Trophoblast cell (in vitro differentiated cells and primary cell): ENCODE results near the gene PLXNB1.

ENCODE experiments used
- DNase-seq, 2 donors: peaks; one replicate each; pipeline ENCODE4 v3.0.0-alpha.2; 2016
- H2AFZ ChIP-seq: 2 replicates; pipeline ENCODE4 v1.6.1; 2013; ENCODE audit warnings: low read length, moderate library complexity, mild to moderate bottlenecking; ENCODE audit not compliant: insufficient read depth, poor library complexity
- H2AK5ac ChIP-seq: 2 replicates; pipeline ENCODE4 v1.6.1; 2013; ENCODE audit warnings: mild to moderate bottlenecking, low read length
- H2BK120ac ChIP-seq: 2 replicates; pipeline ENCODE4 v1.6.1; 2013; ENCODE audit warnings: low read length, mild to moderate bottlenecking, moderate library complexity; ENCODE audit not compliant: insufficient read depth, poor library complexity
- H2BK12ac ChIP-seq: 2 replicates; pipeline ENCODE4 v1.6.1; 2013; ENCODE audit warnings: mild to moderate bottlenecking, low read length, moderate library complexity
- H2BK5ac ChIP-seq: 2 replicates; pipeline ENCODE4 v1.6.1; 2013; ENCODE audit warnings: low read length, low read depth, moderate library complexity, mild to moderate bottlenecking; ENCODE audit not compliant: poor library complexity
- H3K14ac ChIP-seq: 2 replicates; pipeline ENCODE4 v1.6.1; 2013; ENCODE audit warnings: mild to moderate bottlenecking, low read length
- H3K18ac ChIP-seq: 2 replicates; pipeline ENCODE4 v1.6.1; 2013; ENCODE audit warnings: mild to moderate bottlenecking, low read length
- H3K23ac ChIP-seq: 2 replicates; pipeline ENCODE4 v1.6.1; 2013; ENCODE audit warnings: low read length
- H3K27ac ChIP-seq: 2 replicates; pipeline ENCODE4 v1.5.1; 2013; ENCODE audit warnings: low read depth, mild to moderate bottlenecking, inconsistent platforms, low read length, moderate library complexity
- H3K27me3 ChIP-seq: 2 replicates; pipeline ENCODE4 v1.6.1; 2013; ENCODE audit warnings: inconsistent platforms, mild to moderate bottlenecking, low read length, moderate library complexity; ENCODE audit not compliant: insufficient read depth
- H3K36me3 ChIP-seq, 2 experiments: 1 replicate in 1 of 2; 2 replicates in 1 of 2; pipeline ENCODE4 v1.6.1; 2013; ENCODE audit warnings: low read length in 2 of 2, mild to moderate bottlenecking in 2 of 2, moderate library complexity in 1 of 2; ENCODE audit not compliant: insufficient read depth in 2 of 2, control insufficient read depth in 1 of 2
- H3K4ac ChIP-seq: 2 replicates; pipeline ENCODE4 v1.6.1; 2013; ENCODE audit warnings: low read depth, mild to moderate bottlenecking, low read length, moderate library complexity
- H3K4me1 ChIP-seq, 2 experiments: 1 replicate in 1 of 2; 2 replicates in 1 of 2; pipeline ENCODE4 v1.6.1; 2013; ENCODE audit warnings: low read length in 2 of 2, mild to moderate bottlenecking in 2 of 2, moderate library complexity in 1 of 2; ENCODE audit not compliant: insufficient read depth in 2 of 2, control insufficient read depth in 1 of 2
- H3K4me2 ChIP-seq: 2 replicates; pipeline ENCODE4 v1.6.1; 2013; ENCODE audit warnings: inconsistent platforms, mild to moderate bottlenecking, low read length, moderate library complexity
- H3K4me3 ChIP-seq: 2 replicates; pipeline ENCODE4 v1.5.1; 2013; ENCODE audit warnings: mild to moderate bottlenecking, low read depth, low read length, inconsistent platforms
- H3K79me1 ChIP-seq: one replicate; pipeline ENCODE4 v1.6.1; 2013; ENCODE audit warnings: low read length
- H3K79me2 ChIP-seq: 2 replicates; pipeline ENCODE4 v1.6.1; 2013; ENCODE audit warnings: low read length, mild to moderate bottlenecking; ENCODE audit not compliant: control insufficient read depth, insufficient read depth, poor library complexity
- H3K9ac ChIP-seq: 2 replicates; pipeline ENCODE4 v1.6.1; 2013; ENCODE audit warnings: mild to moderate bottlenecking, low read length
- H3K9me3 ChIP-seq: 2 replicates; pipeline ENCODE4 v1.6.1; 2013; ENCODE audit warnings: low read depth, mild to moderate bottlenecking, control low read depth, inconsistent platforms, low read length; ENCODE audit not compliant: insufficient read depth
- H4K12ac ChIP-seq: 2 replicates; pipeline ENCODE4 v1.6.1; 2013; ENCODE audit warnings: low read depth, mild to moderate bottlenecking, low read length, moderate library complexity
- H4K8ac ChIP-seq: 2 replicates; pipeline ENCODE4 v1.6.1; 2013; ENCODE audit warnings: low read depth, mild to moderate bottlenecking, low read length, moderate library complexity
- H4K91ac ChIP-seq: one replicate; pipeline ENCODE4 v1.6.1; 2013; ENCODE audit warnings: low read depth, mild to moderate bottlenecking, low read length, moderate library complexity
- WGBS: extraction: QIAGEN DNeasy Blood & Tissue Kit; methylation state at CpG from one replicate; pipeline ENCODE4 v1.1.7; 2013; ENCODE audit warnings: missing lambda C conversion rate; ENCODE audit not compliant: insufficient read length, insufficient coverage; ENCODE audit errors: extremely low coverage; 5-methylcytosine and 5-hydroxymethylcytosine counted together

The PLXNB1 gene

DNA sequence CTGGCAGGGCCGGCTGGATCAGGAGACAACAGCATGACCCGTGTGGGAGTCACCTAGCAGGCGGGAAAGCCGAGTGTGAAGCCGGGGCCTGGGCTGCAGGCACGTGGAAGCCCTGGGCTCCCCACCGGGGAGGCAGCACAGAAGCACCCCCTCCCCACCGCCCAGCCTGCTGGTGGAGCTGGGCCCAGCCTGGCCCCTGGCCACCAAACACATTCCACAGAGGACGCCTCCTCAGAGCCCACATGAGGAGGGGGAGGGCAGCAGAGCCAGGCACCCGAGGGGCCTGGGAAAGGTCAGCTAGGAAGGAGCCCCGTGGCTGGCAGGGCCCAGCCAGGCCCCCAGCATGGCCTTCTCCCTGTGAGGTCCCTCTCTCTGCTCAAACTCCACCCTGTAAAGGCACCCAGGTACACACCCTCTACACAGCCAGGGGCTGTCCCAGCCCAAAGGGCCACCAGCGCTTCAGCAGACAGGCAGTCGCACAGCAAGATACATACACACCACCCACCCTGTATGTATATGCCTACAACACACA is 4.5 kb downstream of the PLXNB1 start:
- peaks cover 28 to 29% of the 10 kb centered on the region in 2 experiments for H3K4me1 ChIP-seq
- H3K4me2 ChIP-seq, result no peak overlapping the region
- peak overlapping the region; percentile 32 for H2AK5ac ChIP-seq
- H3K36me3 ChIP-seq, result peaks cover 39 to 45% of the 10 kb centered on the region in 2 experiments
- peak overlapping the region; percentile 38 for H3K4ac ChIP-seq
- H2BK12ac ChIP-seq, result no peak overlapping the region
- H4K12ac ChIP-seq, result no peak overlapping the region
- peaks cover 12% of the 10 kb centered on the region for H3K79me1 ChIP-seq
- H2BK120ac ChIP-seq, result no peak overlapping the region
- no peak for DNase-seq
- H3K23ac ChIP-seq, result no peak overlapping the region
- H2AFZ ChIP-seq, result no peak overlapping the region
- no peak overlapping the region for H4K91ac ChIP-seq
- no CpG with 5 or more reads among the region's 13 CpGs for WGBS
- H2BK5ac ChIP-seq, result no peak overlapping the region
- H3K27me3 ChIP-seq, result no peaks in the 10 kb centered on the region
- H3K79me2 ChIP-seq, result peaks cover 27% of the 10 kb centered on the region
- H3K18ac ChIP-seq, result peak overlapping the region; percentile 23
- no peak overlapping the region for H3K27ac ChIP-seq
- H4K8ac ChIP-seq, result no peak overlapping the region
- H3K4me3 ChIP-seq, result no peak overlapping the region
- no peak overlapping the region for H3K14ac ChIP-seq
- no peak overlapping the region for H3K9ac ChIP-seq
- no peaks in the 10 kb centered on the region for H3K9me3 ChIP-seq

DNA sequence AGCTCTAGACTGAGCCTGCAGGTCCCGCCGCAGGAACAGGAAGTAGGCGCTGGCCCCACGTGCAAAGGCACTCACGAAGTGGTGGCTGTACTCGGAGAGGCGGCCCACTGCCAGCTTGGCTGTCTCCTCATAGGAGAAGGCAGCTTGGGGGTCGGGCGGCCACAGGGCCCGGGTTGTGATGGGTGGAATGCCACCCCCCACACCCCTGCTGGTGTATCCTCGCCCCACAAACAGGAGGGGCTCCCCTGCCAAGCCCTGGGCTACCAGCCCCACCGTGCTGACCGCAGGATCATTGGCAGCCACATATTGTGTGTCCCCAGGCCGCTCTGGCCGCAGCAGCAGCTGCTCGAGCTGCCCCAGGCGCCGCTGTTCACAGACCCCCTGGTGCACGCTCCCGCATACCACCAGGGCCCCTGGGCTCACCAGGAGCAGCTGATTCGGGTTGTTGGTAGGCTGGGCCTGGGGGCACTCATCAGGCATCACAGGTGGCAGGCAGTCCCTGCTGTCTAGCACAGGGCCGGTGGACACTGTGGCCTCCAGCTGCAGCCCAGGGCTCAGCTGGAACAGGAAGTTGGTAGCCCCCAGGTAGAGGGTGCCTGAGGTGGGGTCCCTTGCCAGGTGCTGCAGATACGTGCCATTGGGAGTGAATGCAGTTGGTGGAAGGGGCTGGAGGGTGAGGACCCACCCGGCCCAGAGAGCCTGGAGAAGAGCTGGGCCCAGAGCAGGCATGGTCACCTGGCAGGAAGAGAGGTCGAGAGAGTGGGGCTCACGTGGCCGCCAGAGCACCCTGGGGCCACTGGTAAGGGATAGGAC is 5.8 kb downstream of the PLXNB1 start:
- H4K8ac ChIP-seq, result no peak overlapping the region
- no peak overlapping the region for H2AK5ac ChIP-seq
- peaks cover 49 to 57% of the 10 kb centered on the region in 2 experiments for H3K36me3 ChIP-seq
- H3K27me3 ChIP-seq, result no peaks in the 10 kb centered on the region
- no peak overlapping the region for H3K14ac ChIP-seq
- peaks cover 2% of the 10 kb centered on the region for H3K79me1 ChIP-seq
- WGBS, result no CpG with 5 or more reads among the region's 27 CpGs
- no peak for DNase-seq
- peaks cover 21% of the 10 kb centered on the region for H3K79me2 ChIP-seq
- no peak overlapping the region for H2BK12ac ChIP-seq
- peak overlapping the region; percentile 25 for H3K4ac ChIP-seq
- H3K9me3 ChIP-seq, result peaks cover 2% of the 10 kb centered on the region
- no peak overlapping the region for H3K4me2 ChIP-seq
- H3K4me1 ChIP-seq, result peaks cover 25 to 26% of the 10 kb centered on the region in 2 experiments
- H3K27ac ChIP-seq, result no peak overlapping the region
- no peak overlapping the region for H3K9ac ChIP-seq
- H4K12ac ChIP-seq, result no peak overlapping the region
- no peak overlapping the region for H2BK5ac ChIP-seq
- H3K23ac ChIP-seq, result no peak overlapping the region
- H3K18ac ChIP-seq, result peak overlapping the region; percentile 30
- H3K4me3 ChIP-seq, result no peak overlapping the region
- no peak overlapping the region for H2AFZ ChIP-seq
- no peak overlapping the region for H2BK120ac ChIP-seq
- H4K91ac ChIP-seq, result no peak overlapping the region

DNA sequence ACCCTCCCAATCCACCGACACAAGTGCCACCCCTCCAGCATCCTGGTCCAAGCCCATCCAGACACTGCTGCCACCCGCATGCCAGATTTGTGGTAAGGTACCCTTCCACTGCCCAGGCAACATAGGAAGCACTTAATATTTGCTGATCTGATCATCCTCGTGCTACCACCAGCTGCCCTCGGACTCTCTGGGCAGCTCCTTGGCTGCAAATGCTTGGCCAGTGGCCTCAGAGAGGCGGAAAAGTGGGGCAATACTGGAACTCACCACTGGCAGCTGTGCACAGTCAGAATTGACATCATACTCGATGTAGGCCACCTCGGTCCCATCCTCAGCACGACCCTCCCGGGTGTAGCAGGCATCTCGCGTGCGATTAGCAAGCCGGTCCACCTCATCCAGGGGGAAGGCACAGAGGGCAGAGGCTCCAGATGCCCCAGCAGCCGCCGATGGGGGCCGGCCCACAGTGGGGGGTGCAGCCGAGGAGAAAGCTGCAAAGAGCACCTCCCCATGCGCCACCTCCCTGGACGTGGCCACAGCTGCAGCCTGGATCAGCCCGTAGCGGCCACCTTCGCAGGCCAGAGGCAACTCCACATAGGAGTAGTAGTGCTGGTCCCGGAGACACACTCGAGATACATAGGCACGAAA is 6.5 kb downstream of the PLXNB1 start:
- H3K4me3 ChIP-seq, result no peak overlapping the region
- H3K4me2 ChIP-seq, result no peak overlapping the region
- H3K9me3 ChIP-seq, result peaks cover 2% of the 10 kb centered on the region
- H3K36me3 ChIP-seq, result peaks cover 57 to 64% of the 10 kb centered on the region in 2 experiments
- H2AFZ ChIP-seq, result no peak overlapping the region
- no peak overlapping the region for H3K4ac ChIP-seq
- no peak overlapping the region for H2BK120ac ChIP-seq
- no peak overlapping the region for H3K9ac ChIP-seq
- H3K27me3 ChIP-seq, result no peaks in the 10 kb centered on the region
- no peak for DNase-seq
- H3K14ac ChIP-seq, result no peak overlapping the region
- H2BK12ac ChIP-seq, result no peak overlapping the region
- no peak overlapping the region for H4K12ac ChIP-seq
- peaks cover 23 to 25% of the 10 kb centered on the region in 2 experiments for H3K4me1 ChIP-seq
- WGBS, result no CpG with 5 or more reads among the region's 25 CpGs
- H3K79me1 ChIP-seq, result no peaks in the 10 kb centered on the region
- no peak overlapping the region for H4K8ac ChIP-seq
- H3K18ac ChIP-seq, result peak overlapping the region; percentile 9
- peaks cover 18% of the 10 kb centered on the region for H3K79me2 ChIP-seq
- H3K23ac ChIP-seq, result no peak overlapping the region
- no peak overlapping the region for H4K91ac ChIP-seq
- H3K27ac ChIP-seq, result no peak overlapping the region
- no peak overlapping the region for H2BK5ac ChIP-seq
- no peak overlapping the region for H2AK5ac ChIP-seq

DNA sequence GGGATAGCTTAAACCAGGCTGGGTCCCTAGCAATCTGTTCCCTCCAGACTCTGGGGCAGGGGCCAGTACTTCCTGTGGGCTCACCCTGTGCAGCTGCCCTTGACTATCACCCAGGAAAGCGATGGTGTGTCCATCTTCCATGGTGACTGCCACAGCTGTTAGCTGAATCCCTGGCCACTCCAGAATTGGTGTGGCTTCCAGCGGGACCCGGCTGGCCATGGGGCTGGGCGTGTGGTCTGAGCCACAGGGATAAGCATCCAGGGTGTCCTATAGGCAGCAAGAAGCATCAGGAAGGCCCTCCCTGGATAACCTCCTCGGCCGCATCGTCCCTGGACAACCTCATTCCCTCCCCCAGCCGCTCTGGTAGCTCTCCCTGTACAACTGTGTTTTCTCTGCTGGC is 7.2 kb downstream of the PLXNB1 start:
- Histone ChIP-seq H4K8ac (no peak overlapping the region), H2AFZ (no peak overlapping the region), H3K4me3 (no peak overlapping the region), H3K18ac (no peak overlapping the region), H2BK12ac (no peak overlapping the region), H3K9ac (no peak overlapping the region), H3K4me2 (no peak overlapping the region), H3K79me2 (peaks cover 12% of the 10 kb centered on the region), H3K14ac (no peak overlapping the region), H3K36me3 (peaks cover 63 to 71% of the 10 kb centered on the region in 2 experiments), H3K27ac (no peak overlapping the region), H4K12ac (no peak overlapping the region), H3K23ac (no peak overlapping the region), H2BK5ac (no peak overlapping the region), H3K4ac (no peak overlapping the region), H2BK120ac (no peak overlapping the region), H4K91ac (no peak overlapping the region), H3K4me1 (peaks cover 16 to 18% of the 10 kb centered on the region in 2 experiments), H3K9me3 (peaks cover 2% of the 10 kb centered on the region), H3K27me3 (no peaks in the 10 kb centered on the region), H2AK5ac (no peak overlapping the region), H3K79me1 (no peaks in the 10 kb centered on the region)
- DNase-seq, result no peak
- no CpG with 5 or more reads among the region's 8 CpGs for WGBS
